Panc1 (cell line): Measurements from ENCODE around the gene WSCD1. TPM values are rescaled to one million over a fixed set of nuclear protein-coding genes. Genes with fewer than 3 reads are reported as not detected.

Source experiments
- ATAC-seq: fragments of 200-7000 bp; cut with Tn5 transposase; 2 replicates; pipeline ENCODE4 v1.9.1; 2020; ENCODE audit warnings: mild to moderate bottlenecking, moderate library complexity
- BruUV-seq: library from RNA; stranded (reverse); fragments of 400-500 nt; replicated peaks from 2 replicates; lab custom pipeline; 2021; lab: Mats Ljungman, UMichigan
- CTCF ChIA-PET: fragments of 300-600 bp; sonication (Branson Sonifier 250); formaldehyde crosslinking; loops from one replicate; lab custom pipeline; 2022; ENCODE audit warnings: antibody characterized with exemption; lab: Charles Lee
- POLR2A ChIA-PET: fragments of 300-600 bp; sonication (Branson Sonifier 250); formaldehyde crosslinking; loops from one replicate; lab custom pipeline; 2022; ENCODE audit warnings: antibody characterized with exemption; lab: Charles Lee
- DNase-seq: peaks from one replicate; pipeline ENCODE4 v3.0.0-alpha.2; 2010; ENCODE audit warnings: low read depth, low spot score
- H3K27ac ChIP-seq: 2 replicates; pipeline ENCODE4 v1.5.1; 2011; ENCODE audit warnings: mild to moderate bottlenecking, low read length, inconsistent platforms
- H3K27me3 ChIP-seq: fragments of 200-500 bp; sonication (Bioruptor generic); 2 replicates; pipeline ENCODE4 v1.6.0; 2014; ENCODE audit warnings: low read length, inconsistent platforms; ENCODE audit not compliant: control insufficient read depth, insufficient read depth
- H3K36me3 ChIP-seq: fragments of 200-500 bp; sonication (Bioruptor generic); 2 replicates; pipeline ENCODE4 v1.5.1; 2014; ENCODE audit warnings: inconsistent platforms, mild to moderate bottlenecking, low read length, moderate library complexity; ENCODE audit not compliant: control insufficient read depth, insufficient read depth
- H3K4me1 ChIP-seq: 2 replicates; pipeline ENCODE4 v1.5.1; 2011; ENCODE audit warnings: inconsistent platforms, mild to moderate bottlenecking, low read length, moderate library complexity; ENCODE audit not compliant: control insufficient read depth, insufficient read depth
- H3K4me3 ChIP-seq, 2 experiments: 2 replicates each; pipeline ENCODE4 v1.5.1; 2011 to 2012; ENCODE audit warnings: low read depth in 2 of 2, low read length in 2 of 2, mild to moderate bottlenecking in 2 of 2, inconsistent platforms in 1 of 2, moderate library complexity in 1 of 2
- H3K9me3 ChIP-seq: fragments of 200-500 bp; sonication (Bioruptor generic); 2 replicates; pipeline ENCODE4 v1.5.1; 2014; ENCODE audit warnings: low read depth, mild to moderate bottlenecking, inconsistent platforms, low read length, moderate library complexity; ENCODE audit not compliant: control insufficient read depth, insufficient read depth
- CTCF ChIP-seq: fragments of 450-650 bp; IDR thresholded peaks from 2 replicates; pipeline ENCODE4 v1.5.1; 2017; ENCODE audit warnings: mild to moderate bottlenecking
- POLR2AphosphoS5 ChIP-seq: IDR thresholded peaks from 2 replicates; pipeline ENCODE4 v1.6.1; 2012; ENCODE audit warnings: mild to moderate bottlenecking, low read depth, low read length, moderate library complexity
- REST ChIP-seq, 2 experiments: IDR thresholded peaks; 2 replicates each; pipeline ENCODE4 v1.6.1; 2011 to 2012; ENCODE audit warnings: low read depth in 2 of 2, control low read depth in 1 of 2, low read length in 1 of 2, mild to moderate bottlenecking in 1 of 2, moderate library complexity in 1 of 2; ENCODE audit not compliant: insufficient read depth in 1 of 2
- SIN3A ChIP-seq: IDR thresholded peaks from 2 replicates; pipeline ENCODE4 v1.6.1; 2012; ENCODE audit warnings: low read depth, mild to moderate bottlenecking, low read length, moderate library complexity, borderline replicate concordance; ENCODE audit not compliant: insufficient read depth
- TCF7L2 ChIP-seq: IDR thresholded peaks from 2 replicates; pipeline ENCODE4 v1.6.1; 2011; ENCODE audit warnings: mild to moderate bottlenecking, low read depth, low read length, inconsistent platforms
- in situ Hi-C: cut with HindIII; loops from 2 replicates; pipeline ENCODE4 v1.10.0; 2016; ENCODE audit warnings: low sequenced_read_pairs, low pct_unique_long_range_greater_than_20kb
- intact Hi-C: fragments of 100-400 bp; cut with micrococcal nuclease; formaldehyde crosslinking; loops from one replicate; pipeline ENCODE4 v1.10.0; 2022; ENCODE audit not compliant: unreplicated experiment
- total RNA-seq: library from RNA; stranded (reverse); gene quantifications from one replicate; pipeline ENCODE4 v1.2.1, GENCODE V29; 2021; ENCODE audit not compliant: unreplicated experiment

The WSCD1 gene
- total RNA-seq, 1 experiment from 2014 or later, result 0.74 TPM

GRCh38 chr17:6097005-6097279, 26.8 kb downstream of the WSCD1 start:
- ChIA-PET CTCF (no interaction called here), POLR2A (no interaction called here)
- no peak for ATAC-seq
- TF ChIP-seq REST (IDR thresholded peaks at IDR 0.05; ENCODE audit: insufficient read depth in 1 of 2, low read depth in 2 of 2, low read length in 1 of 2), result no peak
- no peak for TF ChIP-seq CTCF
- TF ChIP-seq POLR2AphosphoS5, result no peak
- BruUV-seq, result no TSS peak
- intact Hi-C loops (no loop called here), in situ Hi-C loops (no loop called here)
- Histone ChIP-seq H3K27me3 (no peaks in the 10 kb centered on the region; the same call in 1 of the 2 replicates), H3K4me1 (no peaks in the 10 kb centered on the region), H3K27ac (no peak overlapping the region), H3K4me3 (no peak overlapping the region), H3K36me3 (no peaks in the 10 kb centered on the region), H3K9me3 (no peaks in the 10 kb centered on the region)
- no peak for DNase-seq

GRCh38 chr17:6098050-6098822, 28.1 kb downstream of the WSCD1 start:
- H3K4me3 ChIP-seq, result no peak overlapping the region
- CTCF ChIA-PET, result no interaction called here
- in situ Hi-C loops, result no loop called here
- no TSS peak for BruUV-seq
- TF ChIP-seq POLR2AphosphoS5, result no peak
- TF ChIP-seq TCF7L2, result no peak
- TF ChIP-seq CTCF, result no peak
- TF ChIP-seq SIN3A, result no peak
- no peak for TF ChIP-seq REST (IDR thresholded peaks at IDR 0.05; ENCODE audit: insufficient read depth in 1 of 2, low read depth in 2 of 2, low read length in 1 of 2)
- no peak overlapping the region for H3K27ac ChIP-seq
- no peaks in the 10 kb centered on the region for H3K9me3 ChIP-seq
- H3K4me1 ChIP-seq, result no peaks in the 10 kb centered on the region
- intact Hi-C loops, result no loop called here
- no peaks in the 10 kb centered on the region; the same call in 1 of the 2 replicates for H3K27me3 ChIP-seq
- ATAC-seq, result no peak
- POLR2A ChIA-PET, result no interaction called here
- no peak for DNase-seq
- no peaks in the 10 kb centered on the region for H3K36me3 ChIP-seq
